ENCODE data around the gene MSL1.
A peak's percentile ranks its signal among the peaks of the same experiment; 100 is the strongest.

MSL1 gene

GRCh38 chr17:40121181-40122135, at the start of gene MSL1:
Gene MSL1, plus strand, starts transcription at chr17:40121971. Its CDS starts 642 bp downstream, at chr17:40122613.
- DNase-seq (ENCODE audit: low read depth) = peak; percentile 78

GRCh38 chr17:40072040-40072734, 49.6 kb upstream of the MSL1 start:
- no peak for DNase-seq (ENCODE audit: low read depth)

- no peak for DNase-seq (ENCODE audit: low read depth)
Observed at GRCh38 chr17:40072735-40073346, 48.9 kb upstream of the MSL1 start.

- DNase-seq (ENCODE audit: low read depth) = no peak
Observed at GRCh38 chr17:40073454-40074174, 48.2 kb upstream of the MSL1 start.

- no peak for DNase-seq (ENCODE audit: low read depth)
Observed at GRCh38 chr17:40074175-40074512, 47.6 kb upstream of the MSL1 start.

- DNase-seq (ENCODE audit: low read depth) = no peak
Observed at GRCh38 chr17:40074871-40075200, 46.9 kb upstream of the MSL1 start.

- peak; percentile 28 for DNase-seq (ENCODE audit: low read depth)
Observed at GRCh38 chr17:40075201-40075941, 46.4 kb upstream of the MSL1 start.

- no peak for DNase-seq (ENCODE audit: low read depth)
Observed at GRCh38 chr17:40075942-40076498, 45.8 kb upstream of the MSL1 start.

- no peak for DNase-seq (ENCODE audit: low read depth)
Observed at GRCh38 chr17:40076591-40076990, 45.2 kb upstream of the MSL1 start.

- DNase-seq (ENCODE audit: low read depth) = no peak
Observed at GRCh38 chr17:40079545-40079944, 42.2 kb upstream of the MSL1 start.

- no peak for DNase-seq (ENCODE audit: low read depth)
Observed at GRCh38 chr17:40084477-40084876, 37.3 kb upstream of the MSL1 start.

GRCh38 chr17:40086150-40087044, 35.4 kb upstream of the MSL1 start:
- DNase-seq (ENCODE audit: low read depth) = no peak

GRCh38 chr17:40087049-40087794, 34.5 kb upstream of the MSL1 start:
- DNase-seq (ENCODE audit: low read depth) = no peak

- no peak for DNase-seq (ENCODE audit: low read depth)
Observed at GRCh38 chr17:40087903-40088718, 33.7 kb upstream of the MSL1 start.

GRCh38 chr17:40089077-40089895, 32.5 kb upstream of the MSL1 start:
- no peak for DNase-seq (ENCODE audit: low read depth)

- DNase-seq (ENCODE audit: low read depth) = no peak
Observed at GRCh38 chr17:40090237-40091119, 31.3 kb upstream of the MSL1 start.
